ENCODE results near the gene ZFYVE19. TPM values are rescaled to one million over a fixed set of nuclear protein-coding genes. Genes with fewer than 3 reads are reported as not detected.

The ZFYVE19 gene
- total RNA-seq, 1 experiment from 2014 or later: 32.6 TPM

GRCh38 chr15:40853241-40853890 is 46.5 kb downstream of the ZFYVE19 start:
- Histone ChIP-seq H3K79me2 (ENCODE audit: low read depth) (peaks cover 35% of the 10 kb centered on the region), H3K27ac (no peak overlapping the region), H3F3A (ENCODE audit: insufficient read depth, low read depth) (peaks cover 22% of the 10 kb centered on the region), H4K20me1 (ENCODE audit: insufficient read depth) (0 out of 2 replicates have a peak, but pooled peaks cover under 1% of the 10 kb centered on the region), H3K4me2 (no peak overlapping the region), H3K9me3 (ENCODE audit: insufficient read depth, low read depth) (no peaks in the 10 kb centered on the region), H3K36me3 (ENCODE audit: low read depth) (0 out of 2 replicates have a peak, but pooled peaks cover 4% of the 10 kb centered on the region), H3K4me3 (no peak overlapping the region), H3K4me1 (replicated peaks; ENCODE audit: insufficient read depth) (peaks cover 24% of the 10 kb centered on the region), H2AFZ (no peak overlapping the region), H3K9me2 (ENCODE audit: insufficient read depth) (no peaks in the 10 kb centered on the region), H3K27me3 (ENCODE audit: insufficient read depth, low read depth) (no peaks in the 10 kb centered on the region)
- DNase-seq: no peak
- ChIA-PET POLR2A (ENCODE audit: unreplicated experiment) (no interaction called here), CTCF (interaction anchor here (0.7 kb wide), 1 partner anchor 23 kb away, joined by 6 read pairs; no protein-coding TSS in a partner anchor)
- intact Hi-C loops (cut with micrococcal nuclease; ENCODE audit: unreplicated experiment): no loop called here
- no TSS peak for BruUV-seq (replicated peaks)
- TF ChIP-seq CTCF (conservative IDR thresholded peaks at IDR 0.05) (no peak), EZH2 (IDR thresholded peaks at IDR 0.05; ENCODE audit: low read depth) (no peak)

GRCh38 chr15:40854161-40854560 is 47.3 kb downstream of the ZFYVE19 start:
- Histone ChIP-seq H3K4me2 (no peak overlapping the region), H3F3A (ENCODE audit: insufficient read depth, low read depth) (peaks cover 27% of the 10 kb centered on the region), H2AFZ (no peak overlapping the region), H3K27ac (no peak overlapping the region), H3K27me3 (ENCODE audit: insufficient read depth, low read depth) (no peaks in the 10 kb centered on the region), H3K9me2 (ENCODE audit: insufficient read depth) (no peaks in the 10 kb centered on the region), H3K79me2 (ENCODE audit: low read depth) (peaks cover 28% of the 10 kb centered on the region), H4K20me1 (ENCODE audit: insufficient read depth) (no peaks in the 10 kb centered on the region), H3K4me1 (replicated peaks; ENCODE audit: insufficient read depth) (peaks cover 21% of the 10 kb centered on the region), H3K9me3 (ENCODE audit: insufficient read depth, low read depth) (no peaks in the 10 kb centered on the region), H3K4me3 (no peak overlapping the region), H3K36me3 (ENCODE audit: low read depth) (0 out of 2 replicates have a peak, but pooled peaks cover 4% of the 10 kb centered on the region)
- no peak for DNase-seq
- TF ChIP-seq CTCF (conservative IDR thresholded peaks at IDR 0.05): no peak
- CTCF ChIA-PET: no interaction called here
- intact Hi-C loops (cut with micrococcal nuclease; ENCODE audit: unreplicated experiment): no loop called here
- POLR2A ChIA-PET (ENCODE audit: unreplicated experiment): no interaction called here
- no TSS peak for BruUV-seq (replicated peaks)

- H3K27ac ChIP-seq: peak overlapping the region; percentile 89; the same call in 1 of the 2 replicates
- no peak for DNase-seq
- TF ChIP-seq EZH2 (IDR thresholded peaks at IDR 0.05; ENCODE audit: low read depth) (no peak), CTCF (conservative IDR thresholded peaks at IDR 0.05) (no peak)
- H3K4me1 ChIP-seq (replicated peaks; ENCODE audit: insufficient read depth): peaks cover 21% of the 10 kb centered on the region
- H3K79me2 ChIP-seq (ENCODE audit: low read depth): peaks cover 12% of the 10 kb centered on the region
- no peaks in the 10 kb centered on the region for H4K20me1 ChIP-seq (ENCODE audit: insufficient read depth)
- intact Hi-C loops (cut with micrococcal nuclease; ENCODE audit: unreplicated experiment): no loop called here
- peaks cover 28% of the 10 kb centered on the region for H3F3A ChIP-seq (ENCODE audit: insufficient read depth, low read depth)
- no peaks in the 10 kb centered on the region for H3K9me2 ChIP-seq (ENCODE audit: insufficient read depth)
- POLR2A ChIA-PET (ENCODE audit: unreplicated experiment): interaction anchor here (0.5 kb wide), 1 partner anchor 31 kb away, joined by 7 read pairs; no protein-coding TSS in a partner anchor
- H3K36me3 ChIP-seq (ENCODE audit: low read depth): 0 out of 2 replicates have a peak, but pooled peaks cover 4% of the 10 kb centered on the region
- no peak overlapping the region for H3K4me3 ChIP-seq
- no peaks in the 10 kb centered on the region for H3K9me3 ChIP-seq (ENCODE audit: insufficient read depth, low read depth)
- no TSS peak for BruUV-seq (replicated peaks)
- no peak overlapping the region for H2AFZ ChIP-seq
- no peaks in the 10 kb centered on the region for H3K27me3 ChIP-seq (ENCODE audit: insufficient read depth, low read depth)
- H3K4me2 ChIP-seq: no peak overlapping the region
- CTCF ChIA-PET: no interaction called here
Observed at GRCh38 chr15:40855706-40856234, 48.9 kb downstream of the ZFYVE19 start.
